Activated naive CD8-positive, alpha-beta T cell treated with anti-CD3 and anti-CD28 coated beads, Interleukin-2, amount 10 ng/mL, durations not matched to agents 7 days and 5 days (primary cell): ENCODE data around the gene FAM83D. TPM values are rescaled to one million over a fixed set of nuclear protein-coding genes. Genes with fewer than 3 reads are reported as not detected.

Experiments used
- ATAC-seq: fragments of 150-1000 bp; cut with Tn5 transposase; one replicate; pipeline ENCODE4 v1.10.0; 2021; ENCODE audit warnings: low read depth, moderate library complexity
- POLR2A ChIA-PET: fragments of 350-600 bp; sonication (Branson Sonifier 250); formaldehyde crosslinking; loops from one replicate; lab custom pipeline; 2021; ENCODE audit warnings: antibody characterized with exemption; lab: Charles Lee
- DNase-seq: peaks from one replicate; pipeline ENCODE4 v3.0.0; 2021
- H3K27ac Mint-ChIP-seq: one replicate; pipeline ENCODE4 v1.8.0; 2022; ENCODE audit warnings: mild to moderate bottlenecking, mixed read lengths
- H3K27me3 Mint-ChIP-seq: one replicate; pipeline ENCODE4 v1.8.0; 2022; ENCODE audit warnings: mild to moderate bottlenecking, moderate library complexity, mixed read lengths
- H3K36me3 Mint-ChIP-seq: one replicate; pipeline ENCODE4 v1.8.0; 2021; ENCODE audit warnings: mild to moderate bottlenecking, mixed read lengths
- H3K4me1 Mint-ChIP-seq: one replicate; pipeline ENCODE4 v1.8.0; 2021; ENCODE audit warnings: mixed read lengths
- H3K4me3 Mint-ChIP-seq: one replicate; pipeline ENCODE4 v1.8.0; 2022; ENCODE audit warnings: mild to moderate bottlenecking, moderate library complexity, mixed read lengths
- H3K9me3 Mint-ChIP-seq: one replicate; pipeline ENCODE4 v1.8.0; 2021; ENCODE audit warnings: mixed read lengths
- total RNA-seq, 2 experiments: library from RNA; stranded (reverse); gene quantifications; one replicate each; pipeline ENCODE4 v1.2.3, GENCODE V29; 2021

FAM83D gene
- total RNA-seq, 2 experiments from 2014 or later: 14.4 to 15.4 TPM

DNA sequence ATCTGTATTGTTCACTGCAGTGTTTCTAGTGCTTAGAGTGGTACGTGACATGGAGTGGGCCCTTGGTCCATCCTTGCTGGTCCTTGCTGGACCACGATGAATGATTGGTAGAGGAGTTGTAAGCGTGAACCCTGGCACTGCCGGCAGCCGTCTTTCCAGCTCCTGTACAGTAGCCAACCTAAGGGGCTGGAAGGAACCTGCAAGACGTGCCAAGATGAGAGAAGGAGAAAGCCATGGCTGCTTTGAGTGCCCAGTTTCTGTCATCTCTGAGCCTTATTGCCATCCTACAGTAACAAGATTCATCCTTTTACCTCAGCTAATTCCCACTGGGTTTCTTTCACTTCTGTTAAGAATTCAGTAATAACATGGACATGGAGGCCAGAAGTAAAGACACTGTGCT is 41.9 kb downstream of the FAM83D start:
- Mint-ChIP-seq H3K4me1 (peaks cover 26% of the 10 kb centered on the region), H3K27me3 (no peaks in the 10 kb centered on the region), H3K9me3 (no peaks in the 10 kb centered on the region), H3K36me3 (peaks cover 30% of the 10 kb centered on the region), H3K4me3 (no peak overlapping the region), H3K27ac (no peak overlapping the region)
- DNase-seq: no peak
- ATAC-seq: no peak
- POLR2A ChIA-PET: no interaction called here

DNA sequence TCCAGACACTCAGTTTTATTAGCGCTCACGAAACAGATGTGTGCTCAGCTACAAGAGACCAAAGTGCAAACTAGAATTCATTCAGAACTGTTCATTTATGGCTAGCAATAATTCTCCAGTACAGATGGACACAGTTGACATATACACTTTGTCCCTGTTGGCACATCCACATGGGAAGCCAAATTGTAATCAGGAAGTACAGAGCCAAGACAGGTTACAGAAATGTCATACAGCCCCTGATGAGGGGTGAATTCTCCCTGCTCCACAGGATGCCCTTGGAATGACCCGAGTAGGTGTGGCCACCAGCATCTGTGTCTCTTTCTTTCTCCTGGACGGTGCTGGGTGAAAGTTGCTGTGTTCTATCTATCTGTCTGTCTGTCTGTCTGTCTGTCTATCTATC is 43.5 kb downstream of the FAM83D start:
- H3K9me3 Mint-ChIP-seq: no peaks in the 10 kb centered on the region
- H3K36me3 Mint-ChIP-seq: peaks cover 33% of the 10 kb centered on the region
- H3K4me1 Mint-ChIP-seq: peaks cover 18% of the 10 kb centered on the region
- no peak overlapping the region for H3K4me3 Mint-ChIP-seq
- POLR2A ChIA-PET: no interaction called here
- ATAC-seq (no peak), DNase-seq (no peak)
- H3K27me3 Mint-ChIP-seq: no peaks in the 10 kb centered on the region
- H3K27ac Mint-ChIP-seq: no peak overlapping the region

DNA sequence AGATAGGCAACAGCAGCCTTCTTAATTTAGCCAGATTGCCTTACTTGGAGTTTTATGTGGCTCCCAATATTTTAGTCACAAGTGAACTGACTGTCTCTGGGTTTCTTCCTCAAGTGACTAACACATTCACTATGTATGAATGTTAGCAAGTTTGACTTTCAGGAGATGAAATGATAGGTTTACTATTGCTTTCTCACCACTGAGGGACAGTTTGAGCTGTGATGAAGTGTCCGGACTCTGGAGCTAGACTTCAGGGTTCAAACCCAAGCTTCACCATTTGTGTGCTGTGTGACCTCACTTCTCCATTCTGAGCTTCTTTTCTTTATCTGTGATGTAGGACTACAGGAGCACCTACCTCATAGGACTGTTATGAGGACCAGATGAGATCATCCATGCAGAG is 44.1 kb downstream of the FAM83D start:
- POLR2A ChIA-PET: no interaction called here
- H3K4me1 Mint-ChIP-seq: peaks cover 16% of the 10 kb centered on the region
- no peaks in the 10 kb centered on the region for H3K27me3 Mint-ChIP-seq

DNA sequence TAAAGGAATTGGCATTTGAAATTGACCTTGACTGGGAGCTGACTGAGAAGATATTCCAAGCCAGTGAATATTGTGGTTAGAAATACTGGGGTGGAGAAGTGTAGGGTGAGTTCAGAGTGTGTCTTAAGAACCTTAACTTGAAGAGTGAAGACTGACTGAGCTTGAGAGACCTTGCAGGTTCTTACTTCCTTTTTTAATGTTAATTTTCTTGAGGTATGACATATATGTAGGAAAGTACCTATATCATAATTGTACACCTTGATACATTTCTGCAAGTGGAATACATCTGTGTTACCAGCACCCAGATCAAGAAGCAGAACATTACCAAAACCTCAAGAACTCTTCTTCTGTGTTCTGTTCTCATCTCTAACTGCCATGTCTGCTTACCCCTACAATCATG is 46.9 kb downstream of the FAM83D start:
- ATAC-seq (no peak), DNase-seq (no peak)
- H3K27me3 Mint-ChIP-seq: no peaks in the 10 kb centered on the region
- peaks cover 9% of the 10 kb centered on the region for H3K4me1 Mint-ChIP-seq
- no peaks in the 10 kb centered on the region for H3K9me3 Mint-ChIP-seq
- H3K36me3 Mint-ChIP-seq: peaks cover 29% of the 10 kb centered on the region
- POLR2A ChIA-PET: interaction anchor here (1.4 kb wide), 1 partner anchor 10 kb away, joined by 5 read pairs; the partner anchor contains the start of gene DHX35
- no peak overlapping the region for H3K27ac Mint-ChIP-seq
- H3K4me3 Mint-ChIP-seq: no peak overlapping the region

More for the DNA sequence above, 44.1 kb downstream of the FAM83D start:
- Mint-ChIP-seq H3K4me3 (no peak overlapping the region), H3K27ac (no peak overlapping the region), H3K36me3 (peaks cover 32% of the 10 kb centered on the region), H3K9me3 (no peaks in the 10 kb centered on the region)
- no peak for ATAC-seq
- no peak for DNase-seq

DNA sequence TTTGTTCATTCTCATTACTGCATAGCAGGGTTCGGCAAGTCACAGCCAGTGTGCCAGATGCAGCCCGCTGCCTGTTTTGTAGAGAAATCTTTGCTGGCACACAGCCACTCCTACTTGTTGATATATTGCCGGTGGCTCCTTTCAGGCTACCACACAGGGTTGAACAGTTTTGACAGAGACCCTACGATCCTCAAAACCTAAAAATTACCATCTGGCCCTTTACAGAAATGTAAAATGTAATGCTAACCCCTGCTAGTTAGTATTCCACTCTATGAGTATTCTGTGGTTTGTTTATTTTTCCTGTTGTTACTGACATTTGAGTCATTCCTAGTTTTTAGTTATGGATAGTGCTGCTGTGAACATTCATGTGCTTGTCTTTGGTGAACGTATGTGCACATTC is 47.4 kb downstream of the FAM83D start:
- Mint-ChIP-seq H3K4me3 (no peak overlapping the region), H3K9me3 (no peaks in the 10 kb centered on the region), H3K27me3 (no peaks in the 10 kb centered on the region), H3K4me1 (peaks cover 9% of the 10 kb centered on the region), H3K36me3 (peaks cover 29% of the 10 kb centered on the region), H3K27ac (no peak overlapping the region)
- DNase-seq: no peak
- POLR2A ChIA-PET: interaction anchor here (1.4 kb wide), 1 partner anchor 11 kb away, joined by 5 read pairs; the partner anchor contains the start of gene DHX35
- no peak for ATAC-seq

DNA sequence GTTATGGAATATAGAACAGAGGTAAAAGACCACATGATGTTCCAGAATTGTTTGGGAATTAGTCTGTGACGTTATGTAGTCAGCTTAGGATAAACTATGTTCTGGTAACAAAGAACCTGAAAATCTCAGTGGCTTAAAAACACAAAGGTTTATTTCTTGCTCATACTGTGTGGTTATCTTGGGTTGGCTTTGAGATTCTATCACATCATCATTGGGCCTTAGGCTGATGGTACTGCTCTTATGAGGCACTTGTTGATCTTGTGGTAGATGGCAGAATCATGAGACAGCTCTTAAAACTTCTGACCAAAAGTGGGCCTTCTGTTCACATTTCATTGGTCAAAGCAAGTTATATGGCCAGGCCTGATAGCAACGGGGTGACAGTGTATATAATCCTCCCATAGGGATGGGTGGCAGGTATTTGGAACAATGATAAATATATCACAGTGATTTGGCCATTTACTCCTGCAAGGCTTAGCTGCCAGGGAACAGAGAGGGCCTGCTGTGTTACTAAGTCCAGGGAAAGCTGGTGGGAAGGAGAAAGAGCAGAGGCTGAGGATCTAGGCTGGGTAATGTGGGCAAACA is 49.4 kb downstream of the FAM83D start:
- DNase-seq: no peak
- POLR2A ChIA-PET: no interaction called here
- Mint-ChIP-seq H3K4me3 (no peak overlapping the region), H3K9me3 (no peaks in the 10 kb centered on the region), H3K4me1 (peaks cover 9% of the 10 kb centered on the region), H3K36me3 (peaks cover 29% of the 10 kb centered on the region), H3K27me3 (no peaks in the 10 kb centered on the region), H3K27ac (no peak overlapping the region)
- no peak for ATAC-seq

DNA sequence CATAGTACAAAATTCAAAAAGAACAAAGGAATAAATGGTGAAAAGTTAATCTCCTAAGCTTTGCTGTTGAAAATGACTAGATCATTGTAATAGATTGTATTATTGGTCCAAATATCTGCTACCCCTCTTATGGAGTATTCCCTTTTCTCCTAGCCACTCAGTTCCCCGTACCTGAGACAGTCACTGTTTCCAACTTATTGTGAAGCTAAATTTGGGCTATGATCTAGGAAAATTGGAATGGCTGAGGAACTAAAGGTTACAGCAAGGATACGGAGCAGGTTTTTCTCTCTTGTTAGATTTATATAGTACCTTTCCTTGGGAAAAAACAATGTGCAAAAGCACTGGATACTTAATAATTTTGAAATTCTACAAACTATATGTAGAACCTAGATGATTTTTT is 53.2 kb downstream of the FAM83D start:
- Mint-ChIP-seq H3K27me3 (no peaks in the 10 kb centered on the region), H3K4me3 (no peak overlapping the region), H3K4me1 (peaks cover 10% of the 10 kb centered on the region), H3K27ac (no peak overlapping the region), H3K36me3 (peaks cover 13% of the 10 kb centered on the region), H3K9me3 (no peaks in the 10 kb centered on the region)
- DNase-seq: no peak
- POLR2A ChIA-PET: no interaction called here
- ATAC-seq: no peak

DNA sequence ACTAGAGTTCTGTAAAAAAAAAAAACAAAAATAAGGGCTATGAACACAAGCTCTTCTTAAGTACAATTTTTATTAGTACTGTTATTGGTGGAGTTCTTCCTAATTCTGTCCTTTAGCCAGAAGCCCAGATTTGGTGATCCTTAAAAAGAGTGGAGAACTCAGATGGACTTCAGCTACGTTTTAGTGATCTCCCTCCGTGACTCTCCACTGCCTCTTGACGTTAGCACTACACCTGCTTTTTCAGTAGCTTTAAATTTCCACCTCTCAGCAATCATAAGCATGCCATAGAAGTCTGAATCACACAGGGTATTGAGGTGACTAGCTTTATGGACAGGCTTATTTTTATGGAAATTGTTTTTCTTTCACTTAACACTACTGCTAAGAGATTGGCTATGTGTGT is 53.6 kb downstream of the FAM83D start:
- Mint-ChIP-seq H3K9me3 (no peaks in the 10 kb centered on the region), H3K36me3 (peaks cover 9% of the 10 kb centered on the region), H3K4me3 (no peak overlapping the region), H3K27ac (no peak overlapping the region), H3K4me1 (peaks cover 8% of the 10 kb centered on the region), H3K27me3 (no peaks in the 10 kb centered on the region)
- no peak for DNase-seq
- no peak for ATAC-seq
- POLR2A ChIA-PET: interaction anchor here (1.1 kb wide), 2 partner anchors 18 to 76 kb away, joined by 3 read pairs; partner anchors contain the start of gene DHX35

DNA sequence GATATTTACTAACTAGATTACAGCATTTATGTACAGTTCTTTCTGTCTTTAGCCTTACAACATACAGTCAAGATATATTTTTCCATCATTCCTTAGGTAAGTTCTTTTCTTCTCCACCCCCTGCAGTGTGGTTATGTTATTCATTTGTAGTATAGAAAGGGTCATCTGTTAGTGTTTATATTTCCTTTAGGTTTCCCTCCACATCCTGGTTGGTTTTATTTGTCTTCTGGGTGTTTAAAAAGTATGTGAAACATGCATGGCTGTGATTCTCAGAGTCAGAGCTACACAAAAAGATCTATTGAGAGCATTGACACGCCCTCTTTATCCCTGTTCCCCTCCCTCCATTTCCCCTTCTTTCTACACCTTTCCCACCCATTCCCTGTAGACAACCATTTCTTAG is 56.1 kb downstream of the FAM83D start:
- H3K9me3 Mint-ChIP-seq: no peaks in the 10 kb centered on the region
- DNase-seq (no peak), ATAC-seq (no peak)
- H3K36me3 Mint-ChIP-seq: peaks cover 11% of the 10 kb centered on the region
- no peaks in the 10 kb centered on the region for H3K27me3 Mint-ChIP-seq
- H3K4me1 Mint-ChIP-seq: peaks cover 16% of the 10 kb centered on the region
- H3K27ac Mint-ChIP-seq: no peak overlapping the region
- H3K4me3 Mint-ChIP-seq: no peak overlapping the region
- POLR2A ChIA-PET: no interaction called here

DNA sequence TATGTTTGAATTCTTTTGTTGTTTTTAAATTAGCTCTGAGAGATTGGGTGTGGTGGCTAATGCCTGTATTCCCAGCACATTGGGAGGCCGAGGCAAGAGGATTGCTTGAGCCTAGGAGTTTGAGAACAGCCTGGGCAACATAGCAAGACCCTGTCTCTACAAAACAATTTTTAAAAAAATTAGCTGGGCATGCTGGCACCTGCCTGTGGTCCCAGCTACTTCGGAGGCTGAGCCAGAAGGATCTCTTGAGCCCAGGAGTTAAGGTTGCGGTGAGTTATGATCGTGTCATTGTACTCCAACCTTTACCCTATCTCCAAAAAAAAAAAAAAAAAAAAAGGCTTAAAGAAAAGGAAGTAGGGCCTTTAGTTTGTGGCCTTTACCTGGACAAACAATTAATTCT is 58.8 kb downstream of the FAM83D start:
- H3K4me1 Mint-ChIP-seq: peaks cover 24% of the 10 kb centered on the region
- no peaks in the 10 kb centered on the region for H3K9me3 Mint-ChIP-seq
- peaks cover 19% of the 10 kb centered on the region for H3K36me3 Mint-ChIP-seq
- H3K4me3 Mint-ChIP-seq: no peak overlapping the region
- H3K27me3 Mint-ChIP-seq: no peaks in the 10 kb centered on the region
- H3K27ac Mint-ChIP-seq: no peak overlapping the region
- ATAC-seq (no peak), DNase-seq (no peak)
- POLR2A ChIA-PET: interaction anchor here (1.1 to 1.9 kb wide), 2 partner anchors 12 to 16 kb away, joined by 3 to 5 read pairs; no protein-coding TSS in a partner anchor

DNA sequence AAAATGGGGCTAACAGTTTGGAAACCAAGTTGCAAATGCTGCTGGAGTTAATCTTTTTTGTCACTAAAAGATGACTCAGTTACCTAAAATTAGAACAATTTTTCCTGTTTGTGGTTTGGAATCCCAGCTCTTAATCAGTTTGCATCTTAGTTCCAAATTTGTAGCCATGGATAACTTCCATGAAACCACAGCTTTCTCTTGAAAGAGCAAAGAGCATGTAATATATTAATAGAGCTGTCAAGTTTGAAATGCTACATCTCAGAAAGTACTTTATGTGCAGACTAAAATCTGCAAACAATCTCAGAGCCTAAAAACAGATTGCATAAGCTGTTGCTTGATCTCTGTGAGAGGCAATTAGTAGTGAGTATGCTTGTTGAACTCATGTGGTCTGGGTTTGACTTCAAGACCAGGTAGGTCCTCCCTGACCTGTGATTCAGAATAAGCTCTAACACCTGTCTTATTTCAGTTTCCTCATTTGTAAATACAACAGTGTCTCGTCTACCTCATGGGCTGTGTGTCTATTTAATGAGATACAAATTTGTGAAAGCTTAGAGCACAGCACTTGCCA is 59.5 kb downstream of the FAM83D start:
- H3K27me3 Mint-ChIP-seq: no peaks in the 10 kb centered on the region
- peaks cover 17% of the 10 kb centered on the region for H3K36me3 Mint-ChIP-seq
- POLR2A ChIA-PET: interaction anchor here (1.1 to 1.9 kb wide), 3 partner anchors 12 to 15 kb away, joined by 3 to 5 read pairs (median 5); no protein-coding TSS in a partner anchor
- ATAC-seq (no peak), DNase-seq (no peak)
- peaks cover 24% of the 10 kb centered on the region for H3K4me1 Mint-ChIP-seq
- H3K4me3 Mint-ChIP-seq: no peak overlapping the region
- H3K9me3 Mint-ChIP-seq: no peaks in the 10 kb centered on the region
- no peak overlapping the region for H3K27ac Mint-ChIP-seq

DNA sequence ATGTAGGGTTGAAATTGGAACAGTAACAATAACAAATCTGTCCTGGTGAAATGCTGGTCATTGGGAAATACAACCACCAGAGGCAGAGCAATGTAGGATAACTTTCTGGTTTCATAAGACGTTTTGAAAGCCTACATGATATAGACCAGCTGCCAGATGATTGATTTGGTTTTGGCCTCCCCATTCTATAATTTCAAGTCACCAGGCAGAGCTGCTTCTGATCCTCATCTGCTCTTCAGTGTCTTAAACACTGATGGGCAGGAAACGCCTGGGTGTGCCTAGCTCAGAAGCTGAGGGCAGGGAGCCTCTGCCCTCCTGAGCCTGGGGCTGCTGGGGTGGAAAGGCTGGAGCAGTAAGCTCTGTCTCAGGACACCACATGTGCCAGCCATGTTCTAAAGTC is 60.4 kb downstream of the FAM83D start:
- POLR2A ChIA-PET: interaction anchor here (1.2 kb wide), 1 partner anchor 11 kb away, joined by 5 read pairs; no protein-coding TSS in a partner anchor
- DNase-seq (no peak), ATAC-seq (no peak)
- H3K9me3 Mint-ChIP-seq: no peaks in the 10 kb centered on the region
- H3K4me3 Mint-ChIP-seq: no peak overlapping the region
- H3K4me1 Mint-ChIP-seq: peaks cover 24% of the 10 kb centered on the region
- H3K27me3 Mint-ChIP-seq: no peaks in the 10 kb centered on the region
- no peak overlapping the region for H3K27ac Mint-ChIP-seq
- peaks cover 15% of the 10 kb centered on the region for H3K36me3 Mint-ChIP-seq

DNA sequence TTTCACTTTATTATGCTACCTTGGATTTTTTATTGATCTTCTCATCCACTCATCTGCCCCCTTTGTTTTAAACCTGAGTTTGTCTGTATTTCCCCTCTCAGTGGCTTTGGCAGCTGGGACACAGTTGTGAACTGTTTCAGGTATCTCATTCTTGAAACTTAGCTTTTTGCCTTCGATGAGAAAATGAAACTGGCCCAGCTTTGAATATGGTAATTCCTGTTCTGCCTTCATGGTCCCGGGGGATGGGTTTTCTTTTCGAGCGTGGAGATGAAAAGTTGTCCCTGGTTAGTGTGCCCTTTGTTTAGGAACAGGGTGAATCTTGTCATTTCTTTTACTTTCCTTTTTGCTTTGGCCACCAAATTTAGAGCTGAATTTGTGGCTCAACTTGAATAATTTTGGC is 61.6 kb downstream of the FAM83D start:
- peaks cover 18% of the 10 kb centered on the region for H3K36me3 Mint-ChIP-seq
- H3K9me3 Mint-ChIP-seq: no peaks in the 10 kb centered on the region
- H3K4me1 Mint-ChIP-seq: peaks cover 25% of the 10 kb centered on the region
- DNase-seq: no peak
- peak overlapping the region; percentile 32 for H3K4me3 Mint-ChIP-seq
- no peaks in the 10 kb centered on the region for H3K27me3 Mint-ChIP-seq
- no peak for ATAC-seq
- peak overlapping the region; percentile 18 for H3K27ac Mint-ChIP-seq
- POLR2A ChIA-PET: no interaction called here

DNA sequence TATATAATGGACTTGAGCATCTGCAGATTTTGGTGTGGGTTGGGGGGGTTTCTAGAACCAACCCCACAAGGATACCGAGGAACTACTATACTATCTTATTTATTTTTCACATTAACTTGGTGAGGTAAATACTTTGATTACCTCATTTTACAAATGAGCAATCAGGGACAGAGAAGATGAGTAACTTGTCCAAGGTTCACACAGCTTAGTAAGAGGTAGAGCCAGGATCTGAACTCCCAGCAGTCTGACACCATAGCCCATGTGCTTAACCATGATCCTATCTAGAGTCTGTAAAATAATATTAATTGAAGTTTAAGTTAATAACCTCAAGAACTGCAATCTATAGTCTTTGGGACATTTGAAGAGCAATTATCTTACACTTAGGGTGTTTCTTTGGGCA is 64.5 kb downstream of the FAM83D start:
- Mint-ChIP-seq H3K4me1 (peaks cover 25% of the 10 kb centered on the region), H3K36me3 (peaks cover 22% of the 10 kb centered on the region), H3K27me3 (no peaks in the 10 kb centered on the region), H3K9me3 (no peaks in the 10 kb centered on the region), H3K27ac (no peak overlapping the region), H3K4me3 (no peak overlapping the region)
- DNase-seq (no peak), ATAC-seq (no peak)
- POLR2A ChIA-PET: no interaction called here
